ENCODE data around the gene NKX1-2. TPM values are rescaled to one million over a fixed set of nuclear protein-coding genes. Genes with fewer than 3 reads are reported as not detected.

The NKX1-2 gene
- total RNA-seq, 1 donor from 2014 or later = 0.29 TPM

GRCh38 chr10:124418726-124419501 is 30.9 kb downstream of the NKX1-2 start, which contains the start of gene OAT:
Gene OAT (minus strand): TSS chr10:124418923. CDS start chr10:124412171, 6,752 bp downstream.
- peak; percentile 95 for DNase-seq (ENCODE audit: extremely low spot score, unreplicated experiment)
- peak; percentile 54 for TF ChIP-seq CTCF (conservative IDR thresholded peaks at IDR 0.05)
- Mint-ChIP-seq H3K9me3 (no peaks in the 10 kb centered on the region), H3K4me3 (peak within 1 kb of the TSS; percentile 91), H3K27ac (peak within 1 kb of the TSS; percentile 78), H3K4me1 (ENCODE audit: unreplicated experiment) (peaks cover 15% of the 10 kb centered on the region), H3K27me3 (peaks cover 22% of the 10 kb centered on the region), H3K36me3 (peaks cover 3% of the 10 kb centered on the region)

- Mint-ChIP-seq H3K27me3 (peaks cover 18% of the 10 kb centered on the region), H3K4me1 (ENCODE audit: unreplicated experiment) (peaks cover 15% of the 10 kb centered on the region), H3K36me3 (peaks cover 3% of the 10 kb centered on the region), H3K9me3 (no peaks in the 10 kb centered on the region), H3K4me3 (peak overlapping the region; percentile 91), H3K27ac (peak overlapping the region; percentile 78)
- peak; percentile 75 for DNase-seq (ENCODE audit: extremely low spot score, unreplicated experiment)
- TF ChIP-seq CTCF (conservative IDR thresholded peaks at IDR 0.05) = peak; percentile 12
Observed at GRCh38 chr10:124417895-124418725, 31.7 kb downstream of the NKX1-2 start.

DNA sequence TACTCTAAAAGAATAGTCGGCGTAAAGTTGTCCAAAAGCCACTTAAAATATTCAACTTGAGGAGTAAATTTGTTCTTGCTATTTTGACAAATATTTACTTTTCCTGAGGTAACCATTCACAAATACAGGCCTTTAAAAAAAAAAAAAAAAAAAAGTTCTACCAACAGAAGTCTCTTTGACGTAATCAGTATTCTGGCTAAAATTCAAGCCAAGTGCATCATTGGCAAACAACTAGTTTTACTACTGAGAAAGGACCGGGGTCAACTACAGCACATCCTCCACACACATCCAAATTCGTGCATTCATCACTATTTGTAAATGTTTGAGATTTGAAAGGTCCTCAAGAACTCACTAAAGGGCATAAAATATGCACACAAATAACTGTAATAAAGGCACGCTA is 33.1 kb downstream of the NKX1-2 start:
- peaks cover 7% of the 10 kb centered on the region for H3K36me3 Mint-ChIP-seq
- H3K4me1 Mint-ChIP-seq (ENCODE audit: unreplicated experiment) = peaks cover 15% of the 10 kb centered on the region
- H3K9me3 Mint-ChIP-seq = no peaks in the 10 kb centered on the region
- no peak for DNase-seq (ENCODE audit: extremely low spot score, unreplicated experiment)
- no peak for TF ChIP-seq CTCF (conservative IDR thresholded peaks at IDR 0.05)
- peak overlapping the region; percentile 78 for H3K4me3 Mint-ChIP-seq
- peaks cover 6% of the 10 kb centered on the region for H3K27me3 Mint-ChIP-seq
- H3K27ac Mint-ChIP-seq = peak overlapping the region; percentile 80

DNA sequence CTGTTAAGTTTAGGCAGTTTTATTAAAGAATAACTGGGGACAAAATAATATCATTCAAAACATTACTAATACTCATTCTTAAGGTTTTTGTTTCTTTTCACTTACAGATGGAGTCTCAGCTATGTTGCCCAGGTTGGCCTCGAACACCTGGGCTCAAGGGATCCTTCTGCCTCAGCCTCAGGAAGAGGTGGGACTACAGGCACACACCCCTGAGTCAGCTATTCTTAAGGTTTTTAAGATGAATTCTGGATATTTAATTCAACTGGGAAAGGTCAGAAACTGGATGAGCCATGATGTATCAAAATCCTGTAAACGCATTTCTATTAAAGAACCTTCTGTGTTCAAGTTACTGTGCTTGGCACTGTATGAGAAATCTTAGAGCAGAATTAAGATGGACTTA is 34.6 kb downstream of the NKX1-2 start:
- DNase-seq (ENCODE audit: extremely low spot score, unreplicated experiment) = no peak
- Mint-ChIP-seq H3K4me1 (ENCODE audit: unreplicated experiment) (peaks cover 15% of the 10 kb centered on the region), H3K27me3 (peaks cover 5% of the 10 kb centered on the region), H3K36me3 (peaks cover 14% of the 10 kb centered on the region), H3K4me3 (no peak overlapping the region), H3K27ac (no peak overlapping the region), H3K9me3 (no peaks in the 10 kb centered on the region)
- no peak for TF ChIP-seq CTCF (conservative IDR thresholded peaks at IDR 0.05)

- Mint-ChIP-seq H3K36me3 (peaks cover 20% of the 10 kb centered on the region), H3K27ac (no peak overlapping the region), H3K4me1 (ENCODE audit: unreplicated experiment) (peaks cover 12% of the 10 kb centered on the region), H3K4me3 (no peak overlapping the region), H3K9me3 (no peaks in the 10 kb centered on the region), H3K27me3 (no peaks in the 10 kb centered on the region)
- no peak for DNase-seq (ENCODE audit: extremely low spot score, unreplicated experiment)
- TF ChIP-seq CTCF (conservative IDR thresholded peaks at IDR 0.05) = no peak
Observed at GRCh38 chr10:124414076-124414475, 35.8 kb downstream of the NKX1-2 start.
